Measurements from ENCODE around the gene MYOF. TPM values are rescaled to one million over a fixed set of nuclear protein-coding genes. Genes with fewer than 3 reads are reported as not detected.
A peak's percentile ranks its signal among the peaks of the same experiment; 100 is the strongest.

The MYOF gene
- total RNA-seq, 1 donor from 2014 or later, result 132 TPM

DNA sequence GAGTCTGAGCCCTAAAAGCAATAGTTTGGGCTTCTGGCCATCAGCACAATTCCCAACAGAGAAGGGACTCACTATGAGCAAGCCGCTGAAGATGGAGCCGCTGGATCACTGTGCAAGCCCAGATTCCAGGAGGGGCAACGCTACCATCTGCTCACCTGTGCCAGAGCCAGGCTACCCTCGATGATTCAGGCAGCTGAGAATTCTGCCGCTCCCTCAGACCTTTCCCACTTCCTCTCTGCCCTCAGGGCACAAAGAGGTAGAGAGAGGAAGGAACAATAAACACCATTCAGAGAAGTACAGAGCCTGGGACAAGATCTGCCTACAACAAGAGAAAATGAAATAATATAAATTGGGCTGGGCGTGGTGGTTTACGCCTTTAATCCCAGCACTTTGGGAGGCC lies 98.1 kb downstream of the MYOF start:
- peaks cover 17% of the 10 kb centered on the region for H3K4me1 ChIP-seq
- H3K9me3 ChIP-seq, result no peaks in the 10 kb centered on the region
- H3K27ac ChIP-seq, result no peak overlapping the region
- no peak overlapping the region for H3K4me3 ChIP-seq
- ATAC-seq, result peak; percentile 18
- no peaks in the 10 kb centered on the region for H3K27me3 ChIP-seq
- TF ChIP-seq CTCF (IDR thresholded peaks at IDR 0.05), result no peak
- H3K36me3 ChIP-seq, result peaks cover 67% of the 10 kb centered on the region
- no peak for DNase-seq
- intact Hi-C loops (cut with DNase I), result no loop called here

- intact Hi-C loops (cut with DNase I), result no loop called here
- TF ChIP-seq CTCF (IDR thresholded peaks at IDR 0.05), result no peak
- H3K27me3 ChIP-seq, result no peaks in the 10 kb centered on the region
- H3K4me3 ChIP-seq, result no peak overlapping the region
- no peak overlapping the region for H3K27ac ChIP-seq
- no peaks in the 10 kb centered on the region for H3K9me3 ChIP-seq
- peaks cover 17% of the 10 kb centered on the region for H3K4me1 ChIP-seq
- H3K36me3 ChIP-seq, result peaks cover 66% of the 10 kb centered on the region
- peak; percentile 13 for ATAC-seq
- no peak for DNase-seq
Measured at GRCh38 chr10:93383562-93383981, 98.6 kb downstream of the MYOF start.

DNA sequence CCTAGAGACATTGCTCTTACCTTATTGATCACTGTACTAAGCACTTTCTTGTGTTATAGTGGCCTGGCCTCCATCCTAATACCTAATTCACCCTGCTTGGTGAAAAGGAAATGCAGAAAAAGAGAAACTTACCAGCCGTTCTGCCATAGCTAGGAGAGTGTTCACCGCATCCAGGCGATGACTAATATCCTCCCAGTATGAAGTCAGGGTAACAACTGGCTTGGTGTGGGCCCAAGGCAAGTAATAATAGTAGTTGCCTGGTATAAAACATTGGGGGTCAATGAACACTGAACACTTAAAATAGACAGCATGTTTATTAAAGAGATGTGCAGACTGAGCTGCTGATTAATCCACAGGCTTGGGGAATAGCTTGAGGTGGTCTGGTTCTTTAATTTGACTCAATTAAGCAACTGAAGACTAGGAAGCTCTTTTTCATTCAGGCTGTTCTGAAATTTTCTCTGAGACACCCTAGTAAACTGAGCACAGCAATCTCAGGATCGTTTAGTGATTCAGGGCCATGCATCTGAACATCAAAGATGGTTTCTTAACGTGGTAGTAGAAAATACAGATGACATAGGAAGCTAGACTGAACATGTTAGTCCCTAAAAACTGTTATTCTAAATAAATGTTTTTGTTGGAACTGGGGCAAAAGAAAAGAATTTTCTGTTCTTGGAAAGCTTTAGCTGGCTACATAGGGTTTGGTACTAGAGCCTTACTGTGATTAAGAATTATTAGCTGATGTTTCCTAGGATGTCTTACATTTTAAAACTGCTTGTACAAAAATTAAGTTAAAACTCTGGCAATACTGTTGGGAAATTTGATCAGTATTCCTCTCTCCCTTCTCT lies 102.2 kb downstream of the MYOF start:
- intact Hi-C loops (cut with DNase I), result no loop called here
- TF ChIP-seq CTCF (IDR thresholded peaks at IDR 0.05), result no peak
- H3K9me3 ChIP-seq, result no peaks in the 10 kb centered on the region
- no peak overlapping the region for H3K4me3 ChIP-seq
- DNase-seq, result no peak
- peaks cover 44% of the 10 kb centered on the region for H3K36me3 ChIP-seq
- no peak overlapping the region for H3K27ac ChIP-seq
- no peaks in the 10 kb centered on the region for H3K27me3 ChIP-seq
- ATAC-seq, result no peak
- H3K4me1 ChIP-seq, result peaks cover 16% of the 10 kb centered on the region

DNA sequence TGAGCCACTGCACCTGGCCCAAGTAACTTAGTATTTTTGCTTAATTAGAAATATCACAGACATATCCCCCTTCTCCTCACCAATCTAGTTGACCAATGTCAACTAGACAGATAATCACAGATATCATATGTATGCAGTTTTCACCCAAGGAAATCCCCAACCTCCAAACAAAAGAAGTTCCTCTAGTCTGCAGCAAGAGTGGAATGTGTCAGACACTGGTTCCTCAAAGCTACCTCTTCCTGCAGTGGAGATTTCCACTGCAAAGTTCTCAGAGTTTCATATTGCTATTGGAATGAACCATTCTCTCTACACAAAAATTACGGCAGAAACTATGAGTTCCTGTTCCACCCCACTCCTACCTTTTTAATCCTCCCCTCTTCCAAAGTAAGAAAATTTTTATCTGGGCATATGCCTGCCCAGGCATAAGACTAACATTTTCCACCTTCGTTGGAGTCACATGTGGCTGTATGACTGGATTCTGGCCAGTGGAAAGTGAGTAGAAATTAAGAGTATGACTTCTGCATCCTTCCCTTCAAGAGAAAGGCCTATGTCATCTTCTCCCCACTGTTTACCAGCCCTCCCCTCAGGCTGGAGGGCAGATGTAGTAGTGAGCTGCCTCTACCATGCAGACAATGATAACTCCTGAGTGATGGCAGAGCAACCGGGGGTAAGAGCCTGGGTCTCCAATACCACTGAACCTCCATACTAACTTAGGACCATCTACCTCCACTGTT lies 103.0 kb downstream of the MYOF start:
- no peak for DNase-seq
- H3K27me3 ChIP-seq, result no peaks in the 10 kb centered on the region
- no peak overlapping the region for H3K4me3 ChIP-seq
- no peak for ATAC-seq
- TF ChIP-seq CTCF (IDR thresholded peaks at IDR 0.05), result no peak
- H3K9me3 ChIP-seq, result no peaks in the 10 kb centered on the region
- no peak overlapping the region for H3K27ac ChIP-seq
- peaks cover 49% of the 10 kb centered on the region for H3K36me3 ChIP-seq
- peaks cover 16% of the 10 kb centered on the region for H3K4me1 ChIP-seq
- intact Hi-C loops (cut with DNase I), result no loop called here

GRCh38 chr10:93378039-93378438 lies 104.1 kb downstream of the MYOF start:
- H3K27ac ChIP-seq, result no peak overlapping the region
- intact Hi-C loops (cut with DNase I), result no loop called here
- peaks cover 60% of the 10 kb centered on the region for H3K36me3 ChIP-seq
- no peaks in the 10 kb centered on the region for H3K27me3 ChIP-seq
- no peaks in the 10 kb centered on the region for H3K9me3 ChIP-seq
- peaks cover 9% of the 10 kb centered on the region for H3K4me1 ChIP-seq
- H3K4me3 ChIP-seq, result no peak overlapping the region
- ATAC-seq (no peak), DNase-seq (no peak)
- TF ChIP-seq CTCF (IDR thresholded peaks at IDR 0.05), result no peak

Measured in upper lobe of right lung (tissue), 1 donor.